ENCODE results near the gene FNDC10. TPM values are rescaled to one million over a fixed set of nuclear protein-coding genes. Genes with fewer than 3 reads are reported as not detected.

The FNDC10 gene
- polyA plus RNA-seq, 4 donors, result 0.54 to 2.9 (median 1.5) TPM

GRCh38 chr1:1630191-1630964 is 30.4 kb upstream of the FNDC10 start:
- FAIRE-seq (no peak), DNase-seq (peak; percentile 80 to 88)
- Histone ChIP-seq H3K9me3 (ENCODE audit: control insufficient read depth in 2 of 2, insufficient read depth in 1 of 2, low read depth in 1 of 2, low read length in 1 of 2) (no peaks in the 10 kb centered on the region), H3K36me3 (ENCODE audit: control insufficient read depth in 3 of 3, insufficient read depth in 2 of 3, low read depth in 1 of 3, low read length in 3 of 3) (peaks cover 0 to 28% (median 0%) of the 10 kb centered on the region in 3 donors), H3K4me3 (ENCODE audit: low read depth in 1 of 3, low read length in 3 of 3) (peak overlapping the region in 1 of 3 donors; percentile 44), H3K27me3 (ENCODE audit: control insufficient read depth in 3 of 3, insufficient read depth in 3 of 3, low read length in 3 of 3) (peaks cover 2 to 23% (median 4%) of the 10 kb centered on the region in 3 donors), H3K4me1 (ENCODE audit: control insufficient read depth in 3 of 3, insufficient read depth in 2 of 3, low read depth in 1 of 3, low read length in 2 of 3) (no peaks in the 10 kb centered on the region), H3K27ac (ENCODE audit: low read depth in 1 of 3, low read length in 2 of 3) (peak overlapping the region; percentile 28 to 70 (median 56))
- 2 to 4% (median 3%) methylated on average over 53 to 81 of the region's 81 CpGs for WGBS, 3 donors

- DNase-seq, result peak; percentile 12 to 40
- H3K27me3 ChIP-seq (ENCODE audit: control insufficient read depth in 3 of 3, insufficient read depth in 3 of 3, low read length in 3 of 3), result peaks cover 2 to 23% (median 4%) of the 10 kb centered on the region in 3 donors
- H3K4me3 ChIP-seq (ENCODE audit: low read depth in 1 of 3, low read length in 3 of 3), result peak overlapping the region in 2 of 3 donors; percentile 15 to 41
- WGBS, 3 donors, result 53 to 65% (median 62%) methylated on average over 34 to 48 of the region's 48 CpGs
- H3K9me3 ChIP-seq (ENCODE audit: control insufficient read depth in 2 of 2, insufficient read depth in 1 of 2, low read depth in 1 of 2, low read length in 1 of 2), result no peaks in the 10 kb centered on the region
- no peak for FAIRE-seq
- H3K36me3 ChIP-seq (ENCODE audit: control insufficient read depth in 3 of 3, insufficient read depth in 2 of 3, low read depth in 1 of 3, low read length in 3 of 3), result peaks cover 0 to 36% (median 0%) of the 10 kb centered on the region in 3 donors
- H3K27ac ChIP-seq (ENCODE audit: low read depth in 1 of 3, low read length in 2 of 3), result peak overlapping the region in 2 of 3 donors; percentile 7 to 25
- H3K4me1 ChIP-seq (ENCODE audit: control insufficient read depth in 3 of 3, insufficient read depth in 2 of 3, low read depth in 1 of 3, low read length in 2 of 3), result no peaks in the 10 kb centered on the region
Measured at GRCh38 chr1:1629430-1630190, 29.7 kb upstream of the FNDC10 start.

GRCh38 chr1:1628754-1629429 is 29.0 kb upstream of the FNDC10 start:
- DNase-seq (peak in 1 of 2 donors; percentile 8), FAIRE-seq (no peak)
- no peaks in the 10 kb centered on the region for H3K4me1 ChIP-seq (ENCODE audit: control insufficient read depth in 3 of 3, insufficient read depth in 2 of 3, low read depth in 1 of 3, low read length in 2 of 3)
- peaks cover 2 to 23% (median 4%) of the 10 kb centered on the region in 3 donors for H3K27me3 ChIP-seq (ENCODE audit: control insufficient read depth in 3 of 3, insufficient read depth in 3 of 3, low read length in 3 of 3)
- H3K4me3 ChIP-seq (ENCODE audit: low read depth in 1 of 3, low read length in 3 of 3), result peak overlapping the region in 1 of 3 donors; percentile 41
- H3K9me3 ChIP-seq (ENCODE audit: control insufficient read depth in 2 of 2, insufficient read depth in 1 of 2, low read depth in 1 of 2, low read length in 1 of 2), result no peaks in the 10 kb centered on the region
- peaks cover 0 to 43% (median 0%) of the 10 kb centered on the region in 3 donors for H3K36me3 ChIP-seq (ENCODE audit: control insufficient read depth in 3 of 3, insufficient read depth in 2 of 3, low read depth in 1 of 3, low read length in 3 of 3)
- WGBS, 3 donors, result 59 to 71% (median 70%) methylated on average over 44 to 53 of the region's 53 CpGs
- peak overlapping the region in 2 of 3 donors; percentile 7 to 33 for H3K27ac ChIP-seq (ENCODE audit: low read depth in 1 of 3, low read length in 2 of 3)

GRCh38 chr1:1627829-1628753 is 28.2 kb upstream of the FNDC10 start:
- Histone ChIP-seq H3K9me3 (ENCODE audit: control insufficient read depth in 2 of 2, insufficient read depth in 1 of 2, low read depth in 1 of 2, low read length in 1 of 2) (no peaks in the 10 kb centered on the region), H3K36me3 (ENCODE audit: control insufficient read depth in 3 of 3, insufficient read depth in 2 of 3, low read depth in 1 of 3, low read length in 3 of 3) (peaks cover 0 to 48% (median 0%) of the 10 kb centered on the region in 3 donors), H3K4me3 (ENCODE audit: low read depth in 1 of 3, low read length in 3 of 3) (no peak overlapping the region), H3K4me1 (ENCODE audit: control insufficient read depth in 3 of 3, insufficient read depth in 2 of 3, low read depth in 1 of 3, low read length in 2 of 3) (no peaks in the 10 kb centered on the region), H3K27ac (ENCODE audit: low read depth in 1 of 3, low read length in 2 of 3) (peak overlapping the region in 1 of 3 donors; percentile 43), H3K27me3 (ENCODE audit: control insufficient read depth in 3 of 3, insufficient read depth in 3 of 3, low read length in 3 of 3) (peaks cover 2 to 23% (median 4%) of the 10 kb centered on the region in 3 donors)
- no peak for DNase-seq
- FAIRE-seq, result no peak
- 93 to 95% (median 93%) methylated on average over 52 to 53 of the region's 53 CpGs for WGBS, 3 donors

- Histone ChIP-seq H3K27me3 (ENCODE audit: control insufficient read depth in 3 of 3, insufficient read depth in 3 of 3, low read length in 3 of 3) (peaks cover 2 to 23% (median 4%) of the 10 kb centered on the region in 3 donors), H3K36me3 (ENCODE audit: control insufficient read depth in 3 of 3, insufficient read depth in 2 of 3, low read depth in 1 of 3, low read length in 3 of 3) (peaks cover 0 to 54% (median 0%) of the 10 kb centered on the region in 3 donors), H3K9me3 (ENCODE audit: control insufficient read depth in 2 of 2, insufficient read depth in 1 of 2, low read depth in 1 of 2, low read length in 1 of 2) (no peaks in the 10 kb centered on the region), H3K4me1 (ENCODE audit: control insufficient read depth in 3 of 3, insufficient read depth in 2 of 3, low read depth in 1 of 3, low read length in 2 of 3) (no peaks in the 10 kb centered on the region), H3K27ac (ENCODE audit: low read depth in 1 of 3, low read length in 2 of 3) (peak overlapping the region in 1 of 3 donors; percentile 43), H3K4me3 (ENCODE audit: low read depth in 1 of 3, low read length in 3 of 3) (no peak overlapping the region)
- peak; percentile 48 to 80 for DNase-seq
- 32 to 65% (median 44%) methylated on average over 17 to 37 of the region's 37 CpGs for WGBS, 3 donors
- FAIRE-seq, result no peak
Measured at GRCh38 chr1:1627261-1627828, 27.4 kb upstream of the FNDC10 start.

GRCh38 chr1:1626207-1627141 is 26.5 kb upstream of the FNDC10 start:
- FAIRE-seq, result no peak

GRCh38 chr1:1625824-1626206 is 25.9 kb upstream of the FNDC10 start:
- peaks cover 0 to 9% (median 4%) of the 10 kb centered on the region in 3 donors for H3K27me3 ChIP-seq (ENCODE audit: control insufficient read depth in 3 of 3, insufficient read depth in 3 of 3, low read length in 3 of 3)
- peaks cover 0 to 63% (median 0%) of the 10 kb centered on the region in 3 donors for H3K36me3 ChIP-seq (ENCODE audit: control insufficient read depth in 3 of 3, insufficient read depth in 2 of 3, low read depth in 1 of 3, low read length in 3 of 3)
- WGBS, 3 donors, result 89 to 93% (median 93%) methylated on average over 8 of the region's 8 CpGs
- H3K9me3 ChIP-seq (ENCODE audit: control insufficient read depth in 2 of 2, insufficient read depth in 1 of 2, low read depth in 1 of 2, low read length in 1 of 2), result no peaks in the 10 kb centered on the region
- H3K27ac ChIP-seq (ENCODE audit: low read depth in 1 of 3, low read length in 2 of 3), result no peak overlapping the region
- DNase-seq (no peak), FAIRE-seq (no peak)
- no peak overlapping the region for H3K4me3 ChIP-seq (ENCODE audit: low read depth in 1 of 3, low read length in 3 of 3)
- no peaks in the 10 kb centered on the region for H3K4me1 ChIP-seq (ENCODE audit: control insufficient read depth in 3 of 3, insufficient read depth in 2 of 3, low read depth in 1 of 3, low read length in 2 of 3)

More at GRCh38 chr1:1626207-1627141, 26.5 kb upstream of the FNDC10 start:
- 91 to 94% (median 93%) methylated on average over 30 to 48 of the region's 48 CpGs for WGBS, 3 donors
- Histone ChIP-seq H3K9me3 (ENCODE audit: control insufficient read depth in 2 of 2, insufficient read depth in 1 of 2, low read depth in 1 of 2, low read length in 1 of 2) (no peaks in the 10 kb centered on the region), H3K36me3 (ENCODE audit: control insufficient read depth in 3 of 3, insufficient read depth in 2 of 3, low read depth in 1 of 3, low read length in 3 of 3) (peaks cover 0 to 58% (median 0%) of the 10 kb centered on the region in 3 donors), H3K27ac (ENCODE audit: low read depth in 1 of 3, low read length in 2 of 3) (no peak overlapping the region), H3K4me3 (ENCODE audit: low read depth in 1 of 3, low read length in 3 of 3) (no peak overlapping the region), H3K4me1 (ENCODE audit: control insufficient read depth in 3 of 3, insufficient read depth in 2 of 3, low read depth in 1 of 3, low read length in 2 of 3) (no peaks in the 10 kb centered on the region), H3K27me3 (ENCODE audit: control insufficient read depth in 3 of 3, insufficient read depth in 3 of 3, low read length in 3 of 3) (peaks cover 2 to 15% (median 4%) of the 10 kb centered on the region in 3 donors)
- DNase-seq, result no peak

All from small intestine (tissue), 7 donors.